Liver (tissue), 9 donors: ENCODE results near the gene NOTO. TPM values are rescaled to one million over a fixed set of nuclear protein-coding genes. Genes with fewer than 3 reads are reported as not detected.

Source experiments
- DNase-seq: peaks from one replicate; pipeline ENCODE4 v3.0.0-alpha.2; 2017; ENCODE audit warnings: low spot score
- H3K27ac ChIP-seq, 2 donors: one replicate each; pipeline ENCODE4 v1.7.0; 2013; ENCODE audit warnings: inconsistent platforms in 2 of 2, low read length in 2 of 2, control low read depth in 1 of 2, low read depth in 1 of 2, mild to moderate bottlenecking in 1 of 2
- H3K27me3 ChIP-seq, 4 donors: one replicate each; pipeline versions ENCODE4 v1.6.1 to v1.7.0; 2013; ENCODE audit warnings: low read length in 3 of 4, inconsistent platforms in 1 of 4, mild to moderate bottlenecking in 1 of 4, moderate library complexity in 1 of 4; ENCODE audit not compliant: control insufficient read depth in 4 of 4, insufficient read depth in 4 of 4
- H3K36me3 ChIP-seq, 4 donors: one replicate each; pipeline versions ENCODE4 v1.6.1 to v1.7.0; 2013; ENCODE audit warnings: low read length in 3 of 4, mild to moderate bottlenecking in 3 of 4, low read depth in 1 of 4, moderate library complexity in 1 of 4; ENCODE audit not compliant: control insufficient read depth in 4 of 4, insufficient read depth in 3 of 4
- H3K4me1 ChIP-seq, 4 donors: one replicate each; pipeline versions ENCODE4 v1.6.1 to v1.7.0; 2013; ENCODE audit warnings: low read length in 3 of 4, mild to moderate bottlenecking in 3 of 4, moderate library complexity in 1 of 4; ENCODE audit not compliant: control insufficient read depth in 4 of 4, insufficient read depth in 4 of 4
- H3K4me3 ChIP-seq, 3 donors: one replicate each; pipeline versions ENCODE4 v1.6.1 to v1.7.0; 2013; ENCODE audit warnings: low read length in 3 of 3, control low read depth in 1 of 3, low read depth in 1 of 3, mild to moderate bottlenecking in 1 of 3
- H3K9ac ChIP-seq, 2 donors: one replicate each; pipeline ENCODE4 v1.7.0; 2013; ENCODE audit warnings: low read length in 2 of 2, mild to moderate bottlenecking in 2 of 2, moderate library complexity in 2 of 2, control low read depth in 1 of 2, low read depth in 1 of 2
- H3K9me3 ChIP-seq, 4 donors: one replicate each; pipeline versions ENCODE4 v1.6.1 to v1.7.0; 2013; ENCODE audit warnings: low read length in 3 of 4; ENCODE audit not compliant: control insufficient read depth in 4 of 4
- ATF3 ChIP-seq: IDR thresholded peaks from 2 replicates; pipeline ENCODE4 v1.6.1; 2016; ENCODE audit warnings: antibody characterized with exemption
- CTCF ChIP-seq: fragments of 150-350 bp; IDR thresholded peaks from 2 replicates; pipeline ENCODE4 v1.5.1; 2017; ENCODE audit warnings: improper control_type of control experiment, low read depth, low read length; ENCODE audit not compliant: missing input control
- EGR1 ChIP-seq, 2 donors: IDR thresholded peaks; 2 replicates each; pipeline ENCODE4 v1.6.1; 2016 to 2018; ENCODE audit warnings: antibody characterized with exemption in 2 of 2, low read depth in 2 of 2
- FOXA1 ChIP-seq: IDR thresholded peaks from 2 replicates; pipeline ENCODE4 v1.6.1; 2016; ENCODE audit warnings: antibody characterized with exemption
- FOXA2 ChIP-seq: IDR thresholded peaks from 2 replicates; pipeline ENCODE4 v1.6.1; 2016; ENCODE audit warnings: antibody characterized with exemption
- GABPA ChIP-seq, 2 donors: IDR thresholded peaks in 1 of 2; conservative IDR thresholded peaks in 1 of 2; 2 replicates each; pipeline ENCODE4 v1.6.1; 2016; ENCODE audit warnings: antibody characterized with exemption in 2 of 2, mild to moderate bottlenecking in 1 of 2, moderate library complexity in 1 of 2
- HNF4A ChIP-seq, 2 donors: conservative IDR thresholded peaks; 2 replicates each; pipeline ENCODE4 v1.6.1; 2016; ENCODE audit warnings: antibody characterized with exemption in 2 of 2, mild to moderate bottlenecking in 2 of 2
- HNF4G ChIP-seq: IDR thresholded peaks from 2 replicates; pipeline ENCODE4 v1.6.1; 2016; ENCODE audit warnings: antibody characterized with exemption
- JUND ChIP-seq, 2 donors: IDR thresholded peaks; 2 replicates each; pipeline ENCODE4 v1.6.1; 2016; ENCODE audit warnings: antibody characterized with exemption in 2 of 2
- MAX ChIP-seq: IDR thresholded peaks from 2 replicates; pipeline ENCODE4 v1.6.1; 2016; ENCODE audit warnings: antibody characterized with exemption
- NR2F2 ChIP-seq: IDR thresholded peaks from 2 replicates; pipeline ENCODE4 v1.6.1; 2016; ENCODE audit warnings: antibody characterized with exemption
- RAD21 ChIP-seq, 2 donors: IDR thresholded peaks; 2 replicates each; pipeline ENCODE4 v1.6.1; 2016; ENCODE audit warnings: antibody characterized with exemption in 2 of 2, mild to moderate bottlenecking in 2 of 2
- REST ChIP-seq: IDR thresholded peaks from 2 replicates; pipeline ENCODE4 v1.6.1; 2016; ENCODE audit warnings: antibody characterized with exemption, mild to moderate bottlenecking
- RXRA ChIP-seq, 2 donors: IDR thresholded peaks; 2 replicates each; pipeline ENCODE4 v1.6.1; 2017 to 2018; ENCODE audit warnings: antibody characterized with exemption in 2 of 2, mild to moderate bottlenecking in 1 of 2
- SP1 ChIP-seq: IDR thresholded peaks from 2 replicates; pipeline ENCODE4 v1.6.1; 2018; ENCODE audit warnings: antibody characterized with exemption, mild to moderate bottlenecking
- TAF1 ChIP-seq: conservative IDR thresholded peaks from 2 replicates; pipeline ENCODE4 v1.6.1; 2016; ENCODE audit warnings: antibody characterized with exemption, mild to moderate bottlenecking
- YY1 ChIP-seq: IDR thresholded peaks from 2 replicates; pipeline ENCODE4 v1.6.1; 2016; ENCODE audit warnings: antibody characterized with exemption, mild to moderate bottlenecking
- ZBTB33 ChIP-seq: IDR thresholded peaks from 2 replicates; pipeline ENCODE4 v1.6.1; 2016; ENCODE audit warnings: antibody characterized with exemption
- WGBS: extraction: QIAGEN DNeasy Blood & Tissue Kit; methylation state at CpG from one replicate; pipeline ENCODE4 v1.1.7; 2013; 5-methylcytosine and 5-hydroxymethylcytosine counted together
- polyA plus RNA-seq, 2 donors: library from polyadenylated mRNA; stranded (reverse) in 1 of 2; unstranded in 1 of 2; fragments of 200-250 nt in 1 of 2; fragments of >200 nt in 1 of 2; fragmentation: Nextera tagmentation in 1 of 2; extraction: Ambion mirVana in 1 of 2; gene quantifications; one replicate each; pipeline versions ENCODE4 v1.2.1 to v1.2.3, GENCODE V29; 2013 to 2015
- total RNA-seq, 2 donors: library from RNA; depleted of rRNA; stranded (reverse); fragments of >200 nt; gene quantifications; one replicate each; pipeline ENCODE4 v1.2.3, GENCODE V29; 2014
- donor health status: healthy.
- donor health status: healthy.
- donor health status: healthy.
- donor health status: healthy.
- donor health status: healthy.

NOTO gene
- total and polyA plus RNA-seq, 4 donors = not detected

GRCh38 chr2:73174244-73174643, 28.1 kb upstream of the NOTO start:
- 95% methylated on average over 10 of the region's 10 CpGs for WGBS
- no peak overlapping the region for H3K9ac ChIP-seq
- no peaks in the 10 kb centered on the region for H3K36me3 ChIP-seq
- H3K27me3 ChIP-seq = no peaks in the 10 kb centered on the region
- H3K27ac ChIP-seq = no peak overlapping the region
- H3K4me3 ChIP-seq = no peak overlapping the region
- no peak for TF ChIP-seq JUND (IDR thresholded peaks at IDR 0.05)
- TF ChIP-seq YY1 = no peak
- no peak for TF ChIP-seq EGR1 (IDR thresholded peaks at IDR 0.05; ENCODE audit: low read depth in 2 of 2)
- no peak for TF ChIP-seq GABPA (IDR thresholded peaks at IDR 0.05 in 1 of 2, conservative IDR thresholded peaks at IDR 0.05 in 1 of 2)
- TF ChIP-seq FOXA2 = no peak
- TF ChIP-seq REST = no peak
- no peak for TF ChIP-seq MAX
- TF ChIP-seq SP1 = no peak
- no peak for TF ChIP-seq ZBTB33
- TF ChIP-seq RXRA (IDR thresholded peaks at IDR 0.05) = no peak
- no peak for TF ChIP-seq CTCF
- no peak for TF ChIP-seq NR2F2
- TF ChIP-seq FOXA1 = no peak
- TF ChIP-seq ATF3 = no peak
- TF ChIP-seq RAD21 (IDR thresholded peaks at IDR 0.05) = no peak
- no peak for TF ChIP-seq HNF4G
- no peak for TF ChIP-seq HNF4A (conservative IDR thresholded peaks at IDR 0.05)
- no peak for TF ChIP-seq TAF1
- peaks cover 2 to 21% (median 15%) of the 10 kb centered on the region in 4 donors for H3K4me1 ChIP-seq
- no peaks in the 10 kb centered on the region for H3K9me3 ChIP-seq
- no peak for DNase-seq
